NB4 (cell line): ENCODE measurements around the gene SP100.

Experiments used
- CTCF ChIP-seq: IDR thresholded peaks from one replicate; pipeline ENCODE4 v1.5.1; 2012; ENCODE audit warnings: low read depth, low read length
- POLR2A ChIP-seq: IDR thresholded peaks from 2 replicates; pipeline ENCODE4 v1.6.1; 2011; ENCODE audit warnings: mild to moderate bottlenecking; ENCODE audit not compliant: insufficient read length; ENCODE audit errors: extremely low read depth

- TF ChIP-seq POLR2A (no peak), CTCF (no peak)
Measured at GRCh38 chr2:230459216-230459615, 43.2 kb downstream of the SP100 start.
